GM12892 (cell line): Measurements from ENCODE around the gene ALKBH5.

Source experiments
- DNase-seq: peaks from one replicate; pipeline ENCODE4 v3.0.0; 2011; ENCODE audit not compliant: insufficient read length
- FAIRE-seq: peaks from 2 replicates; lab custom pipeline; 2011; peaks lifted over from hg19 to GRCh38; lab: Jason Lieb, UNC
- POLR2A ChIP-seq: IDR thresholded peaks from 2 replicates; pipeline ENCODE4 v1.6.1; 2011; ENCODE audit warnings: low read depth, low read length, control low read depth
- POLR2AphosphoS5 ChIP-seq: IDR thresholded peaks from 2 replicates; pipeline ENCODE4 v1.6.1; 2011; ENCODE audit warnings: low read depth, low read length, control low read depth
- TAF1 ChIP-seq: IDR thresholded peaks from 2 replicates; pipeline ENCODE4 v1.6.1; 2011; ENCODE audit warnings: low read depth, mild to moderate bottlenecking, control low read depth, low read length, borderline replicate concordance

Gene ALKBH5

GRCh38 chr17:18160128-18160856, 23.3 kb upstream of the ALKBH5 start:
- DNase-seq (no peak), FAIRE-seq (peak; percentile 74)
- TF ChIP-seq POLR2AphosphoS5 (no peak), TAF1 (no peak), POLR2A (no peak)

DNA sequence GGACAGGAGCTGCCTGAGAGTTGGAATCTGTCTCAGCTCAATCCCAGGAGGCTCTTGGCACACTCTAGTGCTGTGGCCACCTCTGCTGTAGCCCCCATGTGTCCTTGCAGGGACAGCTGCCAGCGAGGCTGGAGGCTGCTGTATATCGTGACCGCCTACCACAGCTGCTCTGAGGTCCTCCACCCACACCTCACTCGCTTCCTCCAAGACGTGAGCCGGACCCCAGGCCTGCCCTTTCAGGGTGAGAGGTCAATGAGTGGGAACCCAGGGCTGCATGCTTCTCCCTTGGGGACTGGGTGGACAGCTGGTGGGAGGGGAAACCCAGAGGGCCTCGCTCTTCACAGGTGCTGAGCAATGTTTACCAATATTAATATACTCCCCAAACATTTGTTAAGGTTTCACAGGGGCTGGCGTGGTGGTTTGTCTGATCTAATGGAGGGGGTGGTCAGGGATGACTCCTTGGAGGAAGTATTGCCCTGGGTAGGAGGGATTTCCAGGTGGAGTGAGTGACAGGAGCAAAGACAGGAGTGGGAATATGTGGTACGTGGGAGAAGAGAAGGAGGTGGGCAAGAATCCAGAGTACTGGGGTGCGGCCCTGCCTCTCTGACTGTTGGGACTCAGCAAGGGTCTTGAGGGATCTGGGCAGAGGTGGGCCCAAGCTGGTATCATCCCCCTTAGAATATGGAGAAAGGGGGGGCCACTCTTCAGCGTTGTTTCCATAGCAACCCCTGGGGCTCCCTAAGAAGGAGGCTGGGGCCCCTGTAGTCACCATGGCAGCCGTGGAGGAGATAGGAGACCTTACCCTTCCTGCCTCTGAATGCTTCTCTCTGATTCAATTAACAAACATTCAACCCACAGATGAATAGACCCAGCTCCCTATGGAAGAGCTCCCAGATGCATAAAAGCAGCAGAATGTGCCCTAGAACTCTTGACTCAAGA, 22.2 kb upstream of the ALKBH5 start:
- FAIRE-seq, result peak; percentile 97
- no peak for TF ChIP-seq POLR2AphosphoS5
- TF ChIP-seq POLR2A, result no peak
- TF ChIP-seq TAF1, result no peak
- DNase-seq, result peak; percentile 62

GRCh38 chr17:18163547-18163946, 20.1 kb upstream of the ALKBH5 start:
- FAIRE-seq, result no peak

DNA sequence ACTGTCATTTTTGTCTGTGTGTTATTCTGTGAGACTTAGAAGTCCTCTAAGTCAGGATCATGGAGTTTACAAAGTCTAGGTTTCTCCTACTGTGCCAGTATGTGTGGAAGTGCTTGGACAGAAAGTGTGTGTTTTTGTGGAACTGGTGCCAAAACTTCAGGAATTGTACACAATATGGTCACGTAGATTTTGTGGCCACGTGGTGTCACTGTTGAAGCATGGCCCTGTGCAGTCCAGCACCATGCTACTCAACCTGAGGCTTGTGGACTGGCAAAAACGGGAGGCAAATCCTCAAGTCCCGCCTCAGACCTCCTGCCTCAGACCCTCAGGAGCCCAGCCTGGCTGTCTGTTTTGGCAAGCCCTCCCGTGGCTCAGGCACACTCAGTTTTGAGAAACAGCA, 16.7 kb upstream of the ALKBH5 start:
- DNase-seq (no peak), FAIRE-seq (no peak)
- no peak for TF ChIP-seq POLR2A
- no peak for TF ChIP-seq POLR2AphosphoS5
- no peak for TF ChIP-seq TAF1

More at GRCh38 chr17:18163547-18163946, 20.1 kb upstream of the ALKBH5 start:
- DNase-seq, result no peak
- no peak for TF ChIP-seq POLR2AphosphoS5

DNA sequence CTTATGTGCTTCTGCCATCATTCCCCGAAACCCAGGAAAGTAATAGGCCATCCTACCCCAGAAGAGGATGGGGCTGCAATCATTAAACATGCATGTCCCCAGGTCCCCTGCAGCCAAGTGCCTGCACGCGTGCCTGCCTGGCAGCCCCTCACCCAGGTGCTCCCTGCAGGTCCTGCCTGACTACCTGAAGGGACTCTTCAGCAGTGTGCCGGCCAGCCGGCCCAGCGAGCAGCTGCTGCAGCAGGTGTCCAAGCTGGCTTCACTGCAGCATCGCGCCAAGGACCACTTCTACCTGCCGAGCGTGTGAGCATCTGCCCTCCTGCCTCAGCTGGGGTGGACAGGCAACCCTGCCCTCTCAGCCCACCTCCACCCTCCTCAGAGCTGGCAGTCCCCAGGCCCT, 16.2 kb upstream of the ALKBH5 start:
- no peak for DNase-seq
- TF ChIP-seq POLR2A, result no peak
- no peak for TF ChIP-seq POLR2AphosphoS5
- no peak for FAIRE-seq

DNA sequence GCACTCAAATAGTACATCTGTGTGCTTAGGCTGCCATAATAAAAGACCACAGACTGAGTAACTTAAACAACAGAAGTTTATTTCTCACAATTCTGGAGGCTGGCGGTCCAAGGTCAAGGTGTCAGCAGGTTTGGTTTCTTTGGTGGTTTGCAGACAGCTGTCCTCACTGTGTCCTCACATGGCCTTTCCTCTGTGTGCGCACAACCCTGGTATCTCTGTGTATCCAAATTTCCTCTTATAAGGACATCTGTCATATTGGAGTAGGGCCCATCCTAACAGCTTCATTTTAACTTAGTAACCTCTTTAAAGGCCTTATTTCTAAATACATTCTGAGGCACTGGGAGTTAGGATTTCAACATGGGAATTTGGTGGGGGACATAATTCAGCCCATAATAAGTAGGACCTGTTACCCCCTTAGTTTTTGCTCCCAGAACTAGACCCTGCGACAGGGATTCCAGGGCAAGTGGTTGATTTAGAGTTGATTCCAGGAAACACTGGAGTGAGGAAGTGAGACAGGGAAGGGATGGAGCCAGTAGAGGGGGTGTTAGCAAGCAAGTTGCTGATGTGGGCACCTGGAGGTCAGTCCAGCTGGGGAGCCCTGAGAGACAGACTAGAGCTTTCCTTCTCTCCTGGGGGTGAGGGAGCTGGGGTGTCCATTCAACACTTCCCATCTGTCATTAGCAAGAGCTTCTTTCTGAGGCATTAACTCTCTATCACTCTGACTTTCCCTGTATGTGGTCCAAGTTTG, 10.9 kb upstream of the ALKBH5 start:
- TF ChIP-seq TAF1, result no peak
- TF ChIP-seq POLR2A, result no peak
- no peak for TF ChIP-seq POLR2AphosphoS5
- no peak for FAIRE-seq

DNA sequence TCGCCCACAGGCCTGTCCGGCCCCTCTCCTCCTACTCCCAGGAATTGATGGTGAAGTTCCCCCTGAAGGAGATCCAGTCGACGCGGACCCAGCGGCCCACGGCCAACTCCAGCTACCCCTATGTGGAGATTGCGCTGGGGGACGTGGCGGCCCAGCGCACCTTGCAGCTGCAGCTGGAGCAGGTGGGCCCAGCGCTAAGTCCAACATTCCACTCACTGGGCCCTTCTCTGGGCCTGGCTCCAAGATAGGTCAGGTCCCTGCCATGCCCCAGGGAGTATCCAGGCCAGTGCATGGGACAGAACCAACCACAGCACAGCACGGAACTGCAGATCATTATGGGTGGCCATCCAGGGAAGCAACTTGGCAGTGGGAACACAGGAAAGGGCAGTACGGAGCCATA, 9.9 kb upstream of the ALKBH5 start:
- TF ChIP-seq POLR2A (no peak), POLR2AphosphoS5 (no peak), TAF1 (no peak)
- DNase-seq, result no peak
- FAIRE-seq, result no peak

More for the DNA sequence above, 10.9 kb upstream of the ALKBH5 start:
- no peak for DNase-seq

DNA sequence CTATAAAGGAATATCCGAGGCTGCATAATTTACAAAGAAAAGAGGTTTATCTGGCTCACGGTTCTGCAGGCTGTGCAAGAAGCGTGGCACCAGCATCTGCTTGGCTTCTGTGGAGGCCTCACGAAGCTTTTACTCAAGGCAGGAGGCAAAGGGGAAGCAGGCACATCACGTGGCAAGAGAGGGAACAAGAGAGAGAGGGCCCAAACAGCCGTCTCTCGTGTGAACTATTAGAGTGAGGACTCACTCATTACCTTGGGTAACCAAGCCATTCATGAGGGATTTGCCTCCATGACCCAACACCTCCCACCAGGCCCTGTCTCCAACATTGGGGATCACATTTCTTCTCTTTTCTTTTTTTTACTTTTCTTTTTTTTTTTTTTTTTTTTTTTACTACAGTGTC, 7.5 kb upstream of the ALKBH5 start:
- DNase-seq (no peak), FAIRE-seq (no peak)
- TF ChIP-seq POLR2AphosphoS5, result no peak
- no peak for TF ChIP-seq TAF1
- TF ChIP-seq POLR2A, result no peak

- TF ChIP-seq TAF1 (no peak), POLR2AphosphoS5 (no peak), POLR2A (no peak)
- FAIRE-seq, result no peak
- DNase-seq, result no peak
Observed at GRCh38 chr17:18177133-18177532, 6.5 kb upstream of the ALKBH5 start.

DNA sequence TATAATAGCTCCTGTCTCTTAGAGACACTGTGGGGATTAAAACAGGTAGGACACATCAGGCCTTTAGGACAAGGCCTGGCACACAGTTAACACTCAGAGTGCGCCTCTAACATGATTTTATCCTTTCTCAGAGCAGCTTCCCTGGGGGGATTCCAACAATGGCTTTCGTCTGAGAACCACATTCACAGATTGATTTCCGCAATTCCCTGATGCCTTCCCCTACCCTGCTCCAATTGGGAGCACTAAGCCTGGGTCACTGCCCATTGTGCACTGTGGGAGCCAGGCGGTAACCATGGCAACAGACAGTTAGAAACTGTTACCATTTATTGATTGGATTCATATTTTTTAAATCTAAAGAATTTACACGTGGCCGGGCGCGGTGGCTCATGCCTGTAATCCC, 5.9 kb upstream of the ALKBH5 start:
- no peak for FAIRE-seq
- TF ChIP-seq TAF1 (no peak), POLR2AphosphoS5 (no peak), POLR2A (no peak)
- no peak for DNase-seq

- TF ChIP-seq POLR2A (no peak), TAF1 (no peak), POLR2AphosphoS5 (no peak)
- DNase-seq (no peak), FAIRE-seq (no peak)
Observed at GRCh38 chr17:18179196-18179595, 4.4 kb upstream of the ALKBH5 start.
